Ovary (tissue), 9 donors: ENCODE data around the gene TNS3. TPM values are rescaled to one million over a fixed set of nuclear protein-coding genes. Genes with fewer than 3 reads are reported as not detected.
A peak's percentile ranks its signal among the peaks of the same experiment; 100 is the strongest.
"Not testable (repeated sequence)": the region's sequence is repeated elsewhere in the genome, so short reads cannot be mapped to it uniquely, and the experiment has no call there.

Experiments
- DNase-seq, 5 donors: peaks; one replicate each; pipeline ENCODE4 v3.0.0-alpha.2; 2019 to 2020
- H3K27ac ChIP-seq, 2 donors: fragments of 200-600 bp; one replicate each; pipeline versions ENCODE4 v1.5.1 to v1.8.0; 2019 to 2022
- H3K27me3 ChIP-seq: fragments of 200-600 bp; one replicate; pipeline ENCODE4 v1.8.0; 2022
- H3K36me3 ChIP-seq: fragments of 200-600 bp; sonication (generic); one replicate; pipeline ENCODE4 v1.5.1; 2019
- H3K4me1 ChIP-seq: one replicate; pipeline ENCODE4 v1.8.1; 2013; ENCODE audit warnings: mild to moderate bottlenecking, moderate library complexity; ENCODE audit not compliant: insufficient read depth
- H3K4me3 ChIP-seq: fragments of 200-600 bp; sonication (generic); one replicate; pipeline ENCODE4 v1.5.1; 2017
- H3K9me3 ChIP-seq, 2 donors: fragments of 200-600 bp in 1 of 2; sonication (generic) in 1 of 2; one replicate each; pipeline versions ENCODE4 v1.5.1 to v1.8.1; 2013 to 2019; ENCODE audit warnings: mild to moderate bottlenecking in 1 of 2, moderate library complexity in 1 of 2
- EP300 ChIP-seq: sonication (generic); formaldehyde crosslinking; IDR thresholded peaks from one replicate; pipeline ENCODE4 v1.6.1; 2017; ENCODE audit warnings: antibody characterized with exemption
- POLR2A ChIP-seq: fragments of 450-650 bp; IDR thresholded peaks from one replicate; pipeline ENCODE4 v1.6.1; 2017; ENCODE audit warnings: antibody characterized with exemption, mild to moderate bottlenecking, moderate library complexity
- WGBS, 3 donors: extraction: QIAGEN DNeasy Blood & Tissue Kit in 1 of 3; methylation state at CpG; one replicate each; pipeline versions ENCODE4 v1.1.5 to v1.1.7; 2013 to 2017; 5-methylcytosine and 5-hydroxymethylcytosine counted together
- intact Hi-C, 4 donors: fragments of 100-400 bp; cut with DNase I; formaldehyde crosslinking; loops; one replicate each; pipeline versions ENCODE4 v1.11.0 to v1.15.1; 2022 to 2023
- polyA plus RNA-seq, 2 donors: library from polyadenylated mRNA; stranded (reverse); fragments of 200-250 nt in 1 of 2; fragments of 350-450 nt in 1 of 2; fragmentation: Illumina TruSeq in 1 of 2; extraction: RNeasy Lipid Tissue Mini Kit (QIAGEN cat#74804) in 1 of 2; gene quantifications; one replicate each; pipeline ENCODE4 v1.2.3, GENCODE V29; 2013 to 2014
- total RNA-seq, 7 donors: library from RNA; depleted of rRNA in 2 of 7; stranded (reverse); fragments of >200 nt in 2 of 7; fragmentation: NEBNext Ultra II Directional in 3 of 7; extraction: Animal tissue kit (Norgen Biotek cat#: 25700) in 3 of 7; gene quantifications; one replicate each; pipeline versions ENCODE4 v1.1.0 to v1.2.4, GENCODE V29; 2016 to 2023
- TF ChIP-seq, protein P1 (sequence below), 3 donors: fragments of 450-650 bp in 2 of 3; fragments of 200-600 bp in 1 of 3; IDR thresholded peaks; one replicate each; pipeline versions ENCODE4 v1.5.1 to v1.8.0; 2016 to 2022; ENCODE audit warnings: antibody characterized with exemption in 3 of 3, mild to moderate bottlenecking in 1 of 3
- donor health status: DM: no; HTN: no; CAD: no; lungs with moderate emphysema.
- donor health status: DM: no; HTN: no; CAD: no.
- donor health status: Bipolar disorder and iron deficiency.
- donor health status: DM: yes; HTN: yes; CAD: no.
- donor health status: DM: no; HTN: no; CAD: no.
- donor health status: DM: yes; HTN: yes; CAD: no.

The TNS3 gene
- total and polyA plus RNA-seq, 9 donors = 36.6 to 137 (median 91.3) TPM

DNA sequence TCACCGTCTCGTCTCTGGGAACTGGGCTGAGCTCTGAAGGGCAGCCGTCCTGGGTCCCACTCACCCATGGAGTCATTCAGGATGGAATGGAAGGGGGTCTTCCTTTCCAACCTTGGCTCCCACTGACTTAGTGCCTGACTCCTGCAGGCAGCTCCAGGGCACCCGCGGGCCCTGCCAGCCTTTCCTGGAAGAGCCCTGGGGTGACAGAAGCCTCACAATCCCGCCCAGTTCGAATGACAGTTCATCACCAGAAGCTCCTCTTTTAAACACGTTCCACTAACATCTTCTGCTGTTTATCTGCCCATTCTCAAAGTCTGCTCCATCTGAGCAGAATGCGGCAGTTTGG is 110.6 kb downstream of the TNS3 start:
- peaks cover 22% of the 10 kb centered on the region for H3K4me1 ChIP-seq
- no peaks in the 10 kb centered on the region for H3K36me3 ChIP-seq
- intact Hi-C loops = loop anchor here in 1 of 4 donors (10.0 kb wide), 1 partner anchor 103 kb away; no protein-coding TSS in a partner anchor

DNA sequence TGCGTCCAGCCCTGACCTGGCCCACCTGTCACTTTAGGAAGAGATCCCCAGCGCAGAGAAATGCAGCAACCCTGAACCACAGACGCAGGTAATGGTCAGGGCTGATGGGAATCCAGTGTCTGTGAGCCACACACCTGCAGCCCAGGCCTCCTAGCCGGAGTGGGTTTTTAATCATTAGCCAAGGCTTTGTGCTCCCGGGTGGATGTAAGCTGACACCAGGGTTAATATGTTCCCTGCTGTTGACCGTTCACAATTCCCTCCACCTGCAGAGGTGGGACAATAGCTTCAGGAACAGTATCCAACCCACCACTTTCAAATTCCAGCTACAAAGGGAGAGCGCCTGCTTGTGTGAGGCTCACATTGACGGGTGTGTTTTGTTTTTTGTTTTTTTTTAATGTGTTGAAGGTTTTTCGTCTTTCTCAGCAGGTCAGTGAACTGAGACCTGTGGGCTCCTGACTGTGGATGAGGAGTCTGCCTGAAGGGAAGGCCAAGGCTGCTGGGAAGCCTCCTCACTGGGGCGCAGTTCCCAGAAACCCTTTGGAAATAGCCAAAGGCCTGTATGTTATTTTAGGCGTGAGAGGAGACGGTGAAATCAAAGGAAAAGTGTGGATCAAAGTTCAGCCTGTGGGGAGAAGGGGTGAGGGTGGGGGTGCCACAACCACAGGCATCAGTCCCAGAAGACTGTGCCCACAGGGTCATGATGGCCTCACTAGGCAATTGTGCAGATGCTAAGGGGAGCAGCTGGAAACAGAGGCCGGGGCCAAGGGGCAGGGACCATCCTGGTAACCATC is 111.1 kb downstream of the TNS3 start:
- Histone ChIP-seq H3K27ac (no peak overlapping the region), H3K27me3 (no peaks in the 10 kb centered on the region)
- peak in 2 of 5 donors; percentile 42 to 58 for DNase-seq

More for the DNA sequence above, 110.6 kb downstream of the TNS3 start:
- TF ChIP-seq, protein P1, sequence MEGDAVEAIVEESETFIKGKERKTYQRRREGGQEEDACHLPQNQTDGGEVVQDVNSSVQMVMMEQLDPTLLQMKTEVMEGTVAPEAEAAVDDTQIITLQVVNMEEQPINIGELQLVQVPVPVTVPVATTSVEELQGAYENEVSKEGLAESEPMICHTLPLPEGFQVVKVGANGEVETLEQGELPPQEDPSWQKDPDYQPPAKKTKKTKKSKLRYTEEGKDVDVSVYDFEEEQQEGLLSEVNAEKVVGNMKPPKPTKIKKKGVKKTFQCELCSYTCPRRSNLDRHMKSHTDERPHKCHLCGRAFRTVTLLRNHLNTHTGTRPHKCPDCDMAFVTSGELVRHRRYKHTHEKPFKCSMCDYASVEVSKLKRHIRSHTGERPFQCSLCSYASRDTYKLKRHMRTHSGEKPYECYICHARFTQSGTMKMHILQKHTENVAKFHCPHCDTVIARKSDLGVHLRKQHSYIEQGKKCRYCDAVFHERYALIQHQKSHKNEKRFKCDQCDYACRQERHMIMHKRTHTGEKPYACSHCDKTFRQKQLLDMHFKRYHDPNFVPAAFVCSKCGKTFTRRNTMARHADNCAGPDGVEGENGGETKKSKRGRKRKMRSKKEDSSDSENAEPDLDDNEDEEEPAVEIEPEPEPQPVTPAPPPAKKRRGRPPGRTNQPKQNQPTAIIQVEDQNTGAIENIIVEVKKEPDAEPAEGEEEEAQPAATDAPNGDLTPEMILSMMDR (IDR thresholded peaks at IDR 0.05) = no peak
- TF ChIP-seq EP300 (no peak), POLR2A (no peak)
- 69 to 83% (median 82%) methylated on average over 9 of the region's 9 CpGs for WGBS, 3 donors
- peak overlapping the region in 1 of 2 donors; percentile 42 for H3K27ac ChIP-seq
- no peak overlapping the region for H3K4me3 ChIP-seq
- H3K27me3 ChIP-seq = no peaks in the 10 kb centered on the region
- DNase-seq = no peak
- H3K9me3 ChIP-seq = no peaks in the 10 kb centered on the region

GRCh38 chr7:47469846-47470245 is 112.1 kb downstream of the TNS3 start:
- not testable (repeated sequence) for H3K4me3 ChIP-seq, H3K27me3 ChIP-seq, H3K4me1 ChIP-seq, H3K9me3 ChIP-seq, H3K27ac ChIP-seq, H3K36me3 ChIP-seq, DNase-seq
- intact Hi-C loops = loop anchor here in 1 of 4 donors (10.0 kb wide), 1 partner anchor 105 kb away; no protein-coding TSS in a partner anchor
- WGBS, 3 donors = 70 to 90% (median 80%) methylated on average over 5 of the region's 5 CpGs

More for the DNA sequence above, 111.1 kb downstream of the TNS3 start:
- no peak for TF ChIP-seq EP300
- TF ChIP-seq, protein P1 (IDR thresholded peaks at IDR 0.05) = no peak
- no peak for TF ChIP-seq POLR2A
- H3K9me3 ChIP-seq = no peaks in the 10 kb centered on the region
- H3K4me3 ChIP-seq = no peak overlapping the region
- no peaks in the 10 kb centered on the region for H3K36me3 ChIP-seq
- intact Hi-C loops = loop anchor here in 1 of 4 donors (10.0 kb wide), 1 partner anchor 104 kb away; no protein-coding TSS in a partner anchor
- WGBS, 3 donors = 59 to 72% (median 60%) methylated on average over 12 to 13 of the region's 13 CpGs
- peaks cover 17% of the 10 kb centered on the region for H3K4me1 ChIP-seq

DNA sequence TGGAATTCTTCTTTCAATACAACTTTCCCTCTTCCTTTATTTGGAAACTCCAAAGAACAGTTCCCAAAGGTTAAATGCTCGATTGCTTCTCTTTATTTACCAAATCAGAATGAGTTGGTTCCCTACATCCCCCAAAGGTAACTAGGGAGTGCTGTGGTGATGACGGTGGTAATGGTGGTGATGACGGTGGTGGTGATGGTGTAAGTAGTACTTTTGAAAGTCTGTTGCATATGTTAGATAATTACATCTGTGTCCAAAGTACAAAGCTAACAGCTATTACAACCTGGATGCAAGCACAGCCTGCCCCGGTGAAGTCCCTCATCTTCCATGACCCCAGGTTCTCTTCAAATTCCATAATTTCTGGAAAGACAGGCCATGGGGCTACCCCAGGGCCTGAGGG is 115.1 kb downstream of the TNS3 start:
- no peak overlapping the region for H3K27ac ChIP-seq

More for the DNA sequence above, 115.1 kb downstream of the TNS3 start:
- Histone ChIP-seq H3K4me1 (peaks cover 1% of the 10 kb centered on the region), H3K27me3 (no peaks in the 10 kb centered on the region), H3K36me3 (no peaks in the 10 kb centered on the region), H3K4me3 (no peak overlapping the region), H3K9me3 (no peaks in the 10 kb centered on the region)
- no peak for DNase-seq
- intact Hi-C loops = no loop called here
- TF ChIP-seq EP300 (no peak), POLR2A (no peak)
- TF ChIP-seq, protein P1 (IDR thresholded peaks at IDR 0.05) = no peak
- WGBS, 3 donors = 76 to 90% (median 84%) methylated on average over 4 of the region's 4 CpGs
